ENCODE measurements around the gene MYO3B.

- TF ChIP-seq POLR2AphosphoS5 (IDR thresholded peaks at IDR 0.05; ENCODE audit: low read depth, low read length) (no peak), SIN3A (IDR thresholded peaks at IDR 0.05; ENCODE audit: borderline replicate concordance, insufficient read depth, low read length) (no peak)
- TF ChIP-seq, protein P1, sequence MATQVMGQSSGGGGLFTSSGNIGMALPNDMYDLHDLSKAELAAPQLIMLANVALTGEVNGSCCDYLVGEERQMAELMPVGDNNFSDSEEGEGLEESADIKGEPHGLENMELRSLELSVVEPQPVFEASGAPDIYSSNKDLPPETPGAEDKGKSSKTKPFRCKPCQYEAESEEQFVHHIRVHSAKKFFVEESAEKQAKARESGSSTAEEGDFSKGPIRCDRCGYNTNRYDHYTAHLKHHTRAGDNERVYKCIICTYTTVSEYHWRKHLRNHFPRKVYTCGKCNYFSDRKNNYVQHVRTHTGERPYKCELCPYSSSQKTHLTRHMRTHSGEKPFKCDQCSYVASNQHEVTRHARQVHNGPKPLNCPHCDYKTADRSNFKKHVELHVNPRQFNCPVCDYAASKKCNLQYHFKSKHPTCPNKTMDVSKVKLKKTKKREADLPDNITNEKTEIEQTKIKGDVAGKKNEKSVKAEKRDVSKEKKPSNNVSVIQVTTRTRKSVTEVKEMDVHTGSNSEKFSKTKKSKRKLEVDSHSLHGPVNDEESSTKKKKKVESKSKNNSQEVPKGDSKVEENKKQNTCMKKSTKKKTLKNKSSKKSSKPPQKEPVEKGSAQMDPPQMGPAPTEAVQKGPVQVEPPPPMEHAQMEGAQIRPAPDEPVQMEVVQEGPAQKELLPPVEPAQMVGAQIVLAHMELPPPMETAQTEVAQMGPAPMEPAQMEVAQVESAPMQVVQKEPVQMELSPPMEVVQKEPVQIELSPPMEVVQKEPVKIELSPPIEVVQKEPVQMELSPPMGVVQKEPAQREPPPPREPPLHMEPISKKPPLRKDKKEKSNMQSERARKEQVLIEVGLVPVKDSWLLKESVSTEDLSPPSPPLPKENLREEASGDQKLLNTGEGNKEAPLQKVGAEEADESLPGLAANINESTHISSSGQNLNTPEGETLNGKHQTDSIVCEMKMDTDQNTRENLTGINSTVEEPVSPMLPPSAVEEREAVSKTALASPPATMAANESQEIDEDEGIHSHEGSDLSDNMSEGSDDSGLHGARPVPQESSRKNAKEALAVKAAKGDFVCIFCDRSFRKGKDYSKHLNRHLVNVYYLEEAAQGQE (IDR thresholded peaks at IDR 0.05; ENCODE audit: insufficient read depth in 1 of 2, low read depth in 2 of 2, low read length in 2 of 2): no peak
Measured at GRCh38 chr2:170163411-170164065, 14.4 kb upstream of the MYO3B start.
